Measurements from ENCODE around the gene ENG.

The ENG gene

GRCh38 chr9:127815512-127816361 is 38.7 kb downstream of the ENG start:
- H3K27ac ChIP-seq, result peak overlapping the region in 1 of 2 donors; percentile 27
- no peak overlapping the region for H3K4me3 ChIP-seq
- TF ChIP-seq, protein P1, sequence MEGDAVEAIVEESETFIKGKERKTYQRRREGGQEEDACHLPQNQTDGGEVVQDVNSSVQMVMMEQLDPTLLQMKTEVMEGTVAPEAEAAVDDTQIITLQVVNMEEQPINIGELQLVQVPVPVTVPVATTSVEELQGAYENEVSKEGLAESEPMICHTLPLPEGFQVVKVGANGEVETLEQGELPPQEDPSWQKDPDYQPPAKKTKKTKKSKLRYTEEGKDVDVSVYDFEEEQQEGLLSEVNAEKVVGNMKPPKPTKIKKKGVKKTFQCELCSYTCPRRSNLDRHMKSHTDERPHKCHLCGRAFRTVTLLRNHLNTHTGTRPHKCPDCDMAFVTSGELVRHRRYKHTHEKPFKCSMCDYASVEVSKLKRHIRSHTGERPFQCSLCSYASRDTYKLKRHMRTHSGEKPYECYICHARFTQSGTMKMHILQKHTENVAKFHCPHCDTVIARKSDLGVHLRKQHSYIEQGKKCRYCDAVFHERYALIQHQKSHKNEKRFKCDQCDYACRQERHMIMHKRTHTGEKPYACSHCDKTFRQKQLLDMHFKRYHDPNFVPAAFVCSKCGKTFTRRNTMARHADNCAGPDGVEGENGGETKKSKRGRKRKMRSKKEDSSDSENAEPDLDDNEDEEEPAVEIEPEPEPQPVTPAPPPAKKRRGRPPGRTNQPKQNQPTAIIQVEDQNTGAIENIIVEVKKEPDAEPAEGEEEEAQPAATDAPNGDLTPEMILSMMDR (IDR thresholded peaks at IDR 0.05), result no peak
- DNase-seq (ENCODE audit: low spot score), result no peak

GRCh38 chr9:127814619-127815511 is 39.6 kb downstream of the ENG start:
- Histone ChIP-seq H3K27ac (peak overlapping the region in 1 of 2 donors; percentile 17), H3K4me3 (no peak overlapping the region)
- TF ChIP-seq, protein P1 (IDR thresholded peaks at IDR 0.05), result no peak
- DNase-seq (ENCODE audit: low spot score), result no peak

DNA sequence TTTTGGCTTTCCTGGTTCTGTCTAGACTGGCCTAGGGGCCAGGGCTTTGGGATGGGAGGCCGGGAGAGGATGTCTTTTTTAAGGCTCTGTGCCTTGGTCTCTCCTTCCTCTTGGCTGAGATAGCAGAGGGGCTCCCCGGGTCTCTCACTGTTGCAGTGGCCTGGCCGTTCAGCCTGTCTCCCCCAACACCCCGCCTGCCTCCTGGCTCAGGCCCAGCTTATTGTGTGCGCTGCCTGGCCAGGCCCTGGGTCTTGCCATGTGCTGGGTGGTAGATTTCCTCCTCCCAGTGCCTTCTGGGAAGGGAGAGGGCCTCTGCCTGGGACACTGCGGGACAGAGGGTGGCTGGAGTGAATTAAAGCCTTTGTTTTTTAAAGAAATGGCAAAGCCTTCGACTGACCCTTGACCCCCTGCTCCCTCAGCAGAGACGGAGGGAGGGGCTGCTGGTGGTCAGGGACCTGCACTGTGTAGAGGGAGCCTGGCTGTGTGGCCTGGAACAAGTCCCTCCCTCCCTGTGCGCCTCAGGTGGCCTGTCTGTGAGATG is 40.7 kb downstream of the ENG start:
- Histone ChIP-seq H3K4me3 (no peak overlapping the region), H3K27ac (peak overlapping the region in 1 of 2 donors; percentile 18)
- TF ChIP-seq, protein P1 (IDR thresholded peaks at IDR 0.05), result no peak
- DNase-seq (ENCODE audit: low spot score), result no peak

DNA sequence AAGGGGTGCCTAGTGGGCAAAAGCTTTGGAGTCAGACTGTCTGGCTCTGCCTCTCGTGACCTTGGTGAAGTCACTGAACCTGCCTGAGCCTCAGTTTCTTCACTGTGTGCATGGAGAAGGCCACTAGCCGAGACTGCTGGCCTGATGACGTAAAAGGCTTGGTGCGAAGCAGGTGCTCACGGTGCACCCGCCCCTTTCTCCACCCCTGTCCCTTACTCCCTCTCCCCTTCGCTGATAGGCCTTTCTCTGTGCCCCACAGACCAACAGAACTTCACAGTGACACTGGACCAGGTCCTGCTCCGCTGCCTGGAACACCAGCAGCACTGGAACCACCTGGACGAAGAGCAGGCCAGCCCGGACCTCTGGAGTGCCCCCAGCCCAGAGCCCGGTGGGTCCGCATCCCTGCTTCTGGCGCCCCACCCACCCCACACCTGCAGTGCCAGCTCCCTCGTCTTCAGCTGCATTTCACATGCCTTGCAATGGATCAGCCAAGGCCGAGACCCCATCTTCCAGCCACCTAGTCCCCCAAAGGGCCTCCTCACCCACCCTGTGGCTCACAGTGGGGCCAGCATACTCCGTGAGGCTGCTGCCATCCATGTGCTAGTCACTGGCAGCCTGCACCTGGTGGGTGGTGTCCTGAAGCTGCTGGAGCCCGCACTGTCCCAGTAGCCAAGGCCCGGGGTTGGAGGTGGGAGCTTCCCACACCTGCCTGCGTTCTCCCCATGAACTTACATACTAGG is 41.4 kb downstream of the ENG start:
- TF ChIP-seq, protein P1 (IDR thresholded peaks at IDR 0.05), result no peak
- Histone ChIP-seq H3K4me3 (no peak overlapping the region), H3K27ac (peak overlapping the region in 1 of 2 donors; percentile 18)
- no peak for DNase-seq (ENCODE audit: low spot score)

DNA sequence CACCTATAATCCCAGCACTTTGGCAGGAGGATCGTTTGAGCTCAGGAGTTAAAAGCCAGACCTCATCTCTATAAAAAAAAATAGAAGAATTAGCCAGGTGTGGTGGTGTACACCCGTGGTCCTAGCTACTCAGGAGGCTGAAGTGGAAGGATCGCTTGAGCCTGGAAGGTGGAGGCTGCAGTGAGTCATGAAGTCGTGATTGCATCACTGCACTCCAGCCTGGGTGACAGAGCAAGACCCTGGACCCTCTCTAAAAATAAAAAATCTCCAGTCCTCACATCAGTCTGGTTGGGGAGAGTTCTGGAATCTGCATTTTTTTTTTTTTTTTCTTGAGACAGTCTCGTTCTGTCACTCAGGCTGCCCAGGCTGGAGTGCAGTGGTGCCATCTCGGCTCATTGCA is 42.4 kb downstream of the ENG start:
- no peak overlapping the region for H3K4me3 ChIP-seq
- no peak overlapping the region for H3K27ac ChIP-seq
- DNase-seq (ENCODE audit: low spot score), result no peak
- TF ChIP-seq, protein P1 (IDR thresholded peaks at IDR 0.05), result no peak

DNA sequence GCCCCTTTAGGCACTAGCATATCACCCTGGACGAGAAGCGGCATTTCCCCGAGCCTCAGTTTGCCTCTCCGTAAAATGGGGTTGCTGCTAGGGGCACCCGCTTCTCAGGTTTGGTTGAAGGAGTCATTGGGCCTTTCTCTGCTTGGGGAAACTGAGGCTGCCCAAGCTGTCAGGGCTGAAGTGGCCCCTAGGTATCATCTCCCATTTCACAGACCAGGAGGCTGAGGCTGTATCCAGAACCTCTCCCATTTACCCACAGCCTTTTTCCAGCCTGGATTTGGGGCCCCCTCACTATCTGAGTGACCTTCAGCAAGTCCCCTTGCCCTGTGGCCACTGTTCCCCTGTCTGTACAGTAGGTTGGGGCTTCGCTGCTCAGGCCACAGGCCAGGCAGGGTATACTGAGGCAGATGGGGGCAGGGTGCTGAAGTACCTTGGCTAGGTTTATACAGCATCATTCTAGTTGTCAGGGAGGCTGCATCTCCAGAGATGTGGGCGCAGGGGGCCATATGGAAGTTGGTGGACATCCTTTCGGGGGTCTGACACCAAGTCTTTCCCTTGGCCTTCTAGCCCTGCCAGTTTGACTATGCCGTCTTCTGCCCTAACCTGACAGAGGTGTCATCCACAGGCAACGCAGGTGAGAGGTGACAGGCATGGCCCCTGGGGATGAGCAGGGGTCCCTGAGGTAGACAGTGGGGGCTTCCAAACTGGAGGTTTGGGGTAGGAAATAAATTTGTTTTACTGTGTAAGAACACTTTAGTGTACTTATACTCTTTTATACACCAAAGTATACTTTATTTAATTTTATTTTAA is 43.9 kb downstream of the ENG start:
- Histone ChIP-seq H3K4me3 (no peak overlapping the region), H3K27ac (peak overlapping the region; percentile 19 to 78)
- no peak for DNase-seq (ENCODE audit: low spot score)
- TF ChIP-seq, protein P1 (IDR thresholded peaks at IDR 0.05), result no peak
